OCI-LY3 (cell line): Measurements from ENCODE around the gene TAL1.
"Not testable (repeated sequence)": the region's sequence is repeated elsewhere in the genome, so short reads cannot be mapped to it uniquely, and the experiment has no call there.

Experiments used
- H2AFZ ChIP-seq: fragments of 200-600, 300-600 bp; shearing (Covaris generic); 2 replicates; pipeline ENCODE4 v1.6.0; 2014; ENCODE audit warnings: antibody characterized with exemption, low read depth, low read length
- H3K27ac ChIP-seq: fragments of 200-600, 300-600 bp; sonication (generic); 2 replicates; pipeline ENCODE4 v1.5.1; 2014; ENCODE audit warnings: mild to moderate bottlenecking, low read length, moderate library complexity, mixed read lengths
- H3K27me3 ChIP-seq: fragments of 200-600, 300-600 bp; sonication (generic); 2 replicates; pipeline ENCODE4 v1.6.1; 2014; ENCODE audit warnings: low read depth, low read length, mixed read lengths
- H3K36me3 ChIP-seq: fragments of 200-600, 300-600 bp; sonication (generic); replicated peaks from 2 replicates; pipeline ENCODE3; 2014; ENCODE audit warnings: low read depth, low read length, mixed read lengths
- H3K4me1 ChIP-seq: fragments of 300-600, 200-600 bp; sonication (generic); 2 replicates; pipeline ENCODE4 v1.6.1; 2014; ENCODE audit warnings: low read length, mixed read lengths
- H3K4me2 ChIP-seq: fragments of 200-600, 300-600 bp; sonication (generic); 2 replicates; pipeline ENCODE4 v1.6.1; 2014; ENCODE audit warnings: low read length, mixed read lengths
- H3K4me3 ChIP-seq: fragments of 300-600, 200-600 bp; sonication (generic); 2 replicates; pipeline ENCODE4 v1.5.1; 2014; ENCODE audit warnings: antibody characterized with exemption, mild to moderate bottlenecking, low read length, moderate library complexity
- H3K79me2 ChIP-seq: fragments of 300-600, 200-600 bp; shearing (Covaris generic); 2 replicates; pipeline ENCODE4 v1.6.1; 2014; ENCODE audit warnings: mild to moderate bottlenecking, low read length, mixed read lengths
- H3K9ac ChIP-seq: fragments of 300-600, 200-600 bp; shearing (Covaris generic); 2 replicates; pipeline ENCODE4 v1.6.0; 2014; ENCODE audit warnings: mild to moderate bottlenecking, low read length, moderate library complexity
- H3K9me3 ChIP-seq: fragments of 200-600, 300-600 bp; shearing (Covaris generic); 2 replicates; pipeline ENCODE4 v1.6.1; 2014; ENCODE audit warnings: low read length, mixed read lengths; ENCODE audit not compliant: insufficient read depth
- H4K20me1 ChIP-seq: fragments of 200-600, 300-600 bp; sonication (generic); 2 replicates; pipeline ENCODE4 v1.6.1; 2016; ENCODE audit warnings: low read length, mixed read lengths; ENCODE audit not compliant: insufficient read depth
- CTCF ChIP-seq: fragments of 200-600, 300-600 bp; sonication (generic); IDR thresholded peaks from 2 replicates; pipeline ENCODE4 v1.5.1; 2014; ENCODE audit warnings: antibody characterized with exemption, low read length, low read depth
- EZH2phosphoT487 ChIP-seq: fragments of 200-600 bp; shearing (Covaris generic); IDR thresholded peaks from 2 replicates; pipeline ENCODE4 v1.6.1; 2018; ENCODE audit warnings: antibody characterized with exemption, mixed run types, low read depth

The TAL1 gene

DNA sequence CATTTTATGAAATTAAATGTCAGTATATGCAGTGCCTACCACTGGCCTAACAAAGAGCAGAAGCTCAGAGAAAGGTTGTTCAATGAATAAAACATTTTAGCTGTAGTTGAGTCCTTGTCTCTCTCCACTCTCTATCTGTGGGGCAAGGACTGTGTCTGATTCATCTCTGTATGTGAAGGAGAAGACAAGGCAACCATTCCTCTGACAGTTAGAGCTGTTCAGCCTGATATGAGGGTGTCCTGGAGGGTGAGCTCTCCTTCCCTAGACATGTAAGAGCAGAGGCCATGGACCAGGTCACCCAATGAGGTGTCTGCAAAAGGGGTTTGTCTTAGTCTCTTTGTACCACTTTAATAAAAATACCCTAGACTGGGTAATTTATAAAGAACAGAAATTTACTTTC lies 37.7 kb downstream of the TAL1 start:
- Histone ChIP-seq H2AFZ (no peak overlapping the region), H3K4me1 (peaks cover 3% of the 10 kb centered on the region; the same call in 1 of the 2 replicates)

GRCh38 chr1:47193496-47193895 lies 38.5 kb downstream of the TAL1 start:
- H3K79me2 ChIP-seq, H3K9ac ChIP-seq, H3K4me3 ChIP-seq, H3K27ac ChIP-seq, H3K4me1 ChIP-seq, H3K9me3 ChIP-seq, H3K4me2 ChIP-seq, H4K20me1 ChIP-seq, H3K27me3 ChIP-seq, H3K36me3 ChIP-seq, H2AFZ ChIP-seq: not testable (repeated sequence)

More for the DNA sequence above, 37.7 kb downstream of the TAL1 start:
- Histone ChIP-seq H3K27me3 (no peaks in the 10 kb centered on the region), H3K79me2 (no peaks in the 10 kb centered on the region), H3K27ac (no peak overlapping the region), H3K9me3 (no peaks in the 10 kb centered on the region), H3K4me2 (no peak overlapping the region), H4K20me1 (no peaks in the 10 kb centered on the region), H3K9ac (no peak overlapping the region), H3K4me3 (no peak overlapping the region), H3K36me3 (no peaks in the 10 kb centered on the region)
- no peak for TF ChIP-seq CTCF
- no peak for TF ChIP-seq EZH2phosphoT487

GRCh38 chr1:47192458-47193384 lies 39.3 kb downstream of the TAL1 start:
- Histone ChIP-seq H3K27me3 (no peaks in the 10 kb centered on the region), H2AFZ (peak overlapping the region; percentile 65; the same call in 1 of the 2 replicates), H3K27ac (no peak overlapping the region), H3K36me3 (no peaks in the 10 kb centered on the region), H3K79me2 (no peaks in the 10 kb centered on the region), H3K9me3 (no peaks in the 10 kb centered on the region), H3K4me2 (peak overlapping the region; percentile 60), H3K4me3 (peak overlapping the region; percentile 33; the same call in 1 of the 2 replicates), H3K4me1 (no peaks in the 10 kb centered on the region), H3K9ac (no peak overlapping the region), H4K20me1 (no peaks in the 10 kb centered on the region)
- TF ChIP-seq EZH2phosphoT487 (no peak), CTCF (peak; percentile 79)

- no peak overlapping the region for H3K4me3 ChIP-seq
- H3K36me3 ChIP-seq: no peaks in the 10 kb centered on the region
- no peaks in the 10 kb centered on the region for H4K20me1 ChIP-seq
- H3K4me2 ChIP-seq: no peak overlapping the region
- no peaks in the 10 kb centered on the region for H3K79me2 ChIP-seq
- H3K9me3 ChIP-seq: no peaks in the 10 kb centered on the region
- H3K27ac ChIP-seq: no peak overlapping the region
- no peak overlapping the region for H2AFZ ChIP-seq
- TF ChIP-seq EZH2phosphoT487 (no peak), CTCF (no peak)
- H3K27me3 ChIP-seq: no peaks in the 10 kb centered on the region
- H3K9ac ChIP-seq: no peak overlapping the region
- no peaks in the 10 kb centered on the region for H3K4me1 ChIP-seq
Measured at GRCh38 chr1:47191940-47192457, 40.0 kb downstream of the TAL1 start.
